ENCODE measurements around the gene ELMO1.
"Not testable (repeated sequence)": the region's sequence is repeated elsewhere in the genome, so short reads cannot be mapped to it uniquely, and the experiment has no call there.

The ELMO1 gene

GRCh38 chr7:36994456-36995112, 454.1 kb downstream of the ELMO1 start:
- DNase-seq: no peak

GRCh38 chr7:36986948-36987724, 461.5 kb downstream of the ELMO1 start:
- DNase-seq: peak; percentile 23

- DNase-seq: peak; percentile 66
Measured at GRCh38 chr7:36986511-36986933, 462.1 kb downstream of the ELMO1 start.

- peak; percentile 77 for DNase-seq
Measured at GRCh38 chr7:36985866-36986400, 462.7 kb downstream of the ELMO1 start.

GRCh38 chr7:36985316-36985715, 463.3 kb downstream of the ELMO1 start:
- DNase-seq: no peak

- peak; percentile 55 for DNase-seq
Measured at GRCh38 chr7:36984710-36985312, 463.9 kb downstream of the ELMO1 start.

- no peak for DNase-seq
Measured at GRCh38 chr7:36984041-36984521, 464.6 kb downstream of the ELMO1 start.

- no peak for DNase-seq
Measured at GRCh38 chr7:36982766-36983165, 465.9 kb downstream of the ELMO1 start.

- no peak for DNase-seq
Measured at GRCh38 chr7:36979810-36980248, 468.8 kb downstream of the ELMO1 start.

- no peak for DNase-seq
Measured at GRCh38 chr7:36978461-36978860, 470.2 kb downstream of the ELMO1 start.

- no peak for DNase-seq
Measured at GRCh38 chr7:36977878-36978277, 470.8 kb downstream of the ELMO1 start.

GRCh38 chr7:36973534-36973933, 475.1 kb downstream of the ELMO1 start:
- DNase-seq: not testable (repeated sequence)

- no peak for DNase-seq
Measured at GRCh38 chr7:36972140-36972518, 476.5 kb downstream of the ELMO1 start.

GRCh38 chr7:36971515-36972139, 477.0 kb downstream of the ELMO1 start:
- peak; percentile 8 for DNase-seq

- DNase-seq: peak; percentile 8
Measured at GRCh38 chr7:36970551-36971514, 477.8 kb downstream of the ELMO1 start.

GRCh38 chr7:36969376-36969775, 479.3 kb downstream of the ELMO1 start:
- no peak for DNase-seq

GRCh38 chr7:36967387-36967786, 481.3 kb downstream of the ELMO1 start:
- no peak for DNase-seq

- DNase-seq: no peak
Measured at GRCh38 chr7:36966636-36967035, 482.0 kb downstream of the ELMO1 start.

- peak; percentile 65 for DNase-seq
Measured at GRCh38 chr7:36966039-36966438, 482.6 kb downstream of the ELMO1 start.

- DNase-seq: no peak
Measured at GRCh38 chr7:36965625-36966024, 483.0 kb downstream of the ELMO1 start.

- no peak for DNase-seq
Measured at GRCh38 chr7:36964297-36964696, 484.4 kb downstream of the ELMO1 start.

GRCh38 chr7:36962367-36962766, 486.3 kb downstream of the ELMO1 start:
- no peak for DNase-seq

Data from COR-L47 (cell line).